ENCODE data around the gene PIK3AP1. TPM values are rescaled to one million over a fixed set of nuclear protein-coding genes. Genes with fewer than 3 reads are reported as not detected.

Gene PIK3AP1
- total RNA-seq, 4 donors from 2014 or later: 4.7 to 16.6 (median 8.8) TPM

DNA sequence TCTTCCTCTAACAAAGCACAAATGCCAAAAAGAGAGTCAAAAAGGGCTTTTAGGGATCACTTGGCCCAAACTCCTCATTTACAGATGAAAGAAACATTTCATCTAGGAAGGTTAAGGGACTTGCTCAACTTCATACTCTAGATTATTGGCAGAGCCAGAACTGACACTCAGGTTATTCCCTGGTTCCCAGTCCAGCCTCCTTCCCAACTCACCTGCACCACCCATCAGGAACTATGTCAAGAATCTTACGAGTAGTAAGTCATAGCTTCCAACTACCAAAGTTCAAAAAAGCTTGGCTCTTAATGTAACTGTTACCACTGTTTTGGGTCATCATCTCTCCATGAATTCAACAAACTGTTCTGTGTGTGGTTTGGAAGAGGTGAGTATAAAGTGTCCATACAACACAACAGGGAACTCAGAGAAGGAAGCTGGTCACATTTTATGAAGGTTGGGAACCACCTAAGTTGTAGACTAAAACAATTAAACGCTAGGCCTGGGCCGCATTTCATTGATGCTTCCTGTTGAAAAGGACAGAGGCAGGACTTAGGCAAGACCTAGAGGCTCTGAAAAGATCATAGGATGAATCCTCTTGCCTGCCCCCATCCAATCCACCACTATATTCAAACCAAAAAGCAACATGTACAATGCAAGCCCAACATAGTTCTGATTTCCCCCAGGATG is 9.1 kb downstream of the PIK3AP1 start:
- H3K9me3 ChIP-seq: no peaks in the 10 kb centered on the region
- H3K4me3 ChIP-seq: no peak overlapping the region
- H3K27ac ChIP-seq (replicated peaks in 1 of 4): no peak overlapping the region
- 94% methylated on average over 3 of the region's 3 CpGs for WGBS
- no peaks in the 10 kb centered on the region for H3K4me1 ChIP-seq
- H3K27me3 ChIP-seq: no peaks in the 10 kb centered on the region
- peaks cover 0 to 3% (median 0%) of the 10 kb centered on the region in 4 donors for H3K36me3 ChIP-seq
- intact Hi-C loops (cut with DNase I): no loop called here
- no peak for DNase-seq (ENCODE audit: extremely low spot score)
- TF ChIP-seq CTCF (IDR thresholded peaks at IDR 0.05) (no peak), POLR2A (IDR thresholded peaks at IDR 0.05; ENCODE audit: low read depth) (no peak), POLR2AphosphoS5 (IDR thresholded peaks at IDR 0.05) (no peak), EP300 (IDR thresholded peaks at IDR 0.05) (no peak)

DNA sequence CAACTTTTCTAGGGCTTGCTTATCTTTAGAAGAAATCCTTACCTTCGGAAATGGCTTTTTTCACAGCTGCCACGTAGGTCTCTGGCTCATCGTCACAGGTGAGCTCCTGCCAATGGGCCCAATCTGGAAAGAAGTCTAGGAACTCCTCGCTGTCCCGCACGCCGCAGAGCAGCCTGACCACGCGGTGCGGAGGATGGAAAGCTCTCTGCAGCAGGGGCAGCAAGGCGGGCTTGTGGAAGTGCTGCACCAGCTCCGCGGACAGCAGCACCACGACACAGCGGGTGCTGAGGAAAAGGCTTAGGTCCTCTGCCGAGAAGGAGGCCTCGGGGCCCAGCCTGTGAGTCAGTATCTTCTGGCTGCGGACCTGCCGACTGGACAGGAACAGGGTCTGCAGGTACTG is 10.8 kb downstream of the PIK3AP1 start:
- WGBS: 86% methylated on average over 13 of the region's 19 CpGs

GRCh38 chr10:96708996-96709395 is 11.3 kb downstream of the PIK3AP1 start:
- Histone ChIP-seq H3K27me3 (no peaks in the 10 kb centered on the region), H3K9me3 (no peaks in the 10 kb centered on the region), H3K27ac (replicated peaks in 1 of 4) (peak overlapping the region in 2 of 4 donors; percentile 10 to 28), H3K36me3 (peaks cover 0 to 3% (median 0%) of the 10 kb centered on the region in 4 donors), H3K4me1 (no peaks in the 10 kb centered on the region), H3K4me3 (no peak overlapping the region)
- no peak for DNase-seq (ENCODE audit: extremely low spot score)
- intact Hi-C loops (cut with DNase I): no loop called here
- 92% methylated on average over 7 of the region's 7 CpGs for WGBS
- TF ChIP-seq POLR2AphosphoS5 (IDR thresholded peaks at IDR 0.05) (no peak), POLR2A (IDR thresholded peaks at IDR 0.05; ENCODE audit: low read depth) (no peak), EP300 (IDR thresholded peaks at IDR 0.05) (no peak), CTCF (IDR thresholded peaks at IDR 0.05) (no peak)

More for the DNA sequence above, 10.8 kb downstream of the PIK3AP1 start:
- no peak for DNase-seq (ENCODE audit: extremely low spot score)
- Histone ChIP-seq H3K9me3 (no peaks in the 10 kb centered on the region), H3K27ac (replicated peaks in 1 of 4) (no peak overlapping the region), H3K4me1 (no peaks in the 10 kb centered on the region), H3K27me3 (no peaks in the 10 kb centered on the region), H3K4me3 (no peak overlapping the region), H3K36me3 (peaks cover 0 to 3% (median 0%) of the 10 kb centered on the region in 4 donors)
- TF ChIP-seq POLR2AphosphoS5 (IDR thresholded peaks at IDR 0.05) (no peak), CTCF (IDR thresholded peaks at IDR 0.05) (no peak), EP300 (IDR thresholded peaks at IDR 0.05) (no peak), POLR2A (IDR thresholded peaks at IDR 0.05; ENCODE audit: low read depth) (no peak)
- intact Hi-C loops (cut with DNase I): no loop called here

GRCh38 chr10:96708456-96708855 is 11.9 kb downstream of the PIK3AP1 start:
- H3K9me3 ChIP-seq: no peaks in the 10 kb centered on the region
- H3K4me3 ChIP-seq: no peak overlapping the region
- peak overlapping the region in 2 of 4 donors; percentile 10 to 28 for H3K27ac ChIP-seq (replicated peaks in 1 of 4)
- H3K27me3 ChIP-seq: no peaks in the 10 kb centered on the region
- DNase-seq (ENCODE audit: extremely low spot score): no peak
- intact Hi-C loops (cut with DNase I): no loop called here
- 75% methylated on average over 7 of the region's 7 CpGs for WGBS
- H3K4me1 ChIP-seq: no peaks in the 10 kb centered on the region
- peaks cover 0 to 3% (median 0%) of the 10 kb centered on the region in 4 donors for H3K36me3 ChIP-seq
- TF ChIP-seq POLR2AphosphoS5 (IDR thresholded peaks at IDR 0.05): no peak
- TF ChIP-seq POLR2A (IDR thresholded peaks at IDR 0.05; ENCODE audit: low read depth): no peak

- Histone ChIP-seq H3K36me3 (peaks cover 0 to 3% (median 0%) of the 10 kb centered on the region in 4 donors), H3K4me3 (no peak overlapping the region), H3K27ac (replicated peaks in 1 of 4) (no peak overlapping the region), H3K9me3 (no peaks in the 10 kb centered on the region), H3K4me1 (no peaks in the 10 kb centered on the region), H3K27me3 (no peaks in the 10 kb centered on the region)
- DNase-seq (ENCODE audit: extremely low spot score): no peak
- no peak for TF ChIP-seq POLR2AphosphoS5 (IDR thresholded peaks at IDR 0.05)
- no peak for TF ChIP-seq CTCF (IDR thresholded peaks at IDR 0.05)
- TF ChIP-seq EP300 (IDR thresholded peaks at IDR 0.05): no peak
- no peak for TF ChIP-seq POLR2A (IDR thresholded peaks at IDR 0.05; ENCODE audit: low read depth)
- 87% methylated on average over 1 of the region's 1 CpG for WGBS
- intact Hi-C loops (cut with DNase I): no loop called here
Measured at GRCh38 chr10:96706331-96706853, 13.9 kb downstream of the PIK3AP1 start.
